Lower leg skin (tissue), 4 donors: ENCODE results near the gene ZNF714. TPM values are rescaled to one million over a fixed set of nuclear protein-coding genes. Genes with fewer than 3 reads are reported as not detected.

Experiments
- DNase-seq, 2 donors: peaks; one replicate each; pipeline ENCODE4 v3.0.0-alpha.2; 2019; ENCODE audit warnings: low spot score in 2 of 2
- H3K4me3 ChIP-seq: fragments of 200-600 bp; sonication (generic); 2 replicates; pipeline ENCODE4 v1.5.1; 2017; ENCODE audit warnings: mild to moderate bottlenecking, low read depth; ENCODE audit not compliant: poor library complexity, severe bottlenecking
- CTCF ChIP-seq, 3 donors: fragments of 450-650 bp; IDR thresholded peaks; one replicate each; pipeline ENCODE4 v1.5.1; 2016; ENCODE audit warnings: antibody characterized with exemption in 3 of 3, mild to moderate bottlenecking in 3 of 3, moderate library complexity in 2 of 3
- POLR2A ChIP-seq, 2 donors: fragments of 450-650 bp; IDR thresholded peaks; one replicate each; pipeline ENCODE4 v1.6.1; 2016 to 2017; ENCODE audit warnings: antibody characterized with exemption in 2 of 2, mild to moderate bottlenecking in 1 of 2, moderate library complexity in 1 of 2
- WGBS, 2 donors: methylation state at CpG; one replicate each; pipeline ENCODE4 v1.1.5; 2018; 5-methylcytosine and 5-hydroxymethylcytosine counted together
- intact Hi-C: fragments of 100-400 bp; cut with DNase I; formaldehyde crosslinking; loops from one replicate; pipeline ENCODE4 v1.15.0; 2023; ENCODE audit warnings: low total_unique reads
- total RNA-seq, 4 donors: library from RNA; depleted of rRNA; stranded (reverse); fragments of >200 nt; gene quantifications; one replicate each; pipeline ENCODE4 v1.1.0, GENCODE V29; 2016

ZNF714 gene
- total RNA-seq, 4 donors from 2014 or later: 2.4 to 10.0 (median 7.3) TPM

- WGBS, 2 donors: 75 to 81% methylated on average over 5 of the region's 5 CpGs
- H3K4me3 ChIP-seq: no peak overlapping the region
- DNase-seq: no peak
- TF ChIP-seq POLR2A (IDR thresholded peaks at IDR 0.05): no peak
- intact Hi-C loops: no loop called here
These were observed 61.4 kb downstream of the ZNF714 start for GRCh38 chr19:21143428-21143827.

GRCh38 chr19:21143854-21144253 is 61.9 kb downstream of the ZNF714 start:
- no peak overlapping the region for H3K4me3 ChIP-seq
- intact Hi-C loops: no loop called here
- TF ChIP-seq POLR2A (IDR thresholded peaks at IDR 0.05): no peak
- no peak for TF ChIP-seq CTCF (IDR thresholded peaks at IDR 0.05)
- no peak for DNase-seq
- WGBS, 2 donors: 38 to 68% methylated on average over 1 of the region's 1 CpG

GRCh38 chr19:21147540-21147939 is 65.5 kb downstream of the ZNF714 start:
- intact Hi-C loops: no loop called here
- 62 to 66% methylated on average over 1 of the region's 1 CpG for WGBS, 2 donors
- H3K4me3 ChIP-seq: no peak overlapping the region
- TF ChIP-seq CTCF (IDR thresholded peaks at IDR 0.05) (no peak), POLR2A (IDR thresholded peaks at IDR 0.05) (no peak)
- DNase-seq: no peak

GRCh38 chr19:21148681-21149080 is 66.7 kb downstream of the ZNF714 start:
- intact Hi-C loops: no loop called here
- no peak overlapping the region for H3K4me3 ChIP-seq
- DNase-seq: no peak

GRCh38 chr19:21149877-21150276 is 67.9 kb downstream of the ZNF714 start:
- no peak for TF ChIP-seq POLR2A (IDR thresholded peaks at IDR 0.05)
- TF ChIP-seq CTCF (IDR thresholded peaks at IDR 0.05): no peak
- intact Hi-C loops: no loop called here
- H3K4me3 ChIP-seq: no peak overlapping the region
- DNase-seq: no peak
- 98% methylated on average over 6 of the region's 6 CpGs for WGBS, 2 donors

More at GRCh38 chr19:21148681-21149080, 66.7 kb downstream of the ZNF714 start:
- TF ChIP-seq POLR2A (IDR thresholded peaks at IDR 0.05): no peak
- no peak for TF ChIP-seq CTCF (IDR thresholded peaks at IDR 0.05)

GRCh38 chr19:21151460-21151859 is 69.5 kb downstream of the ZNF714 start:
- no peak for TF ChIP-seq POLR2A (IDR thresholded peaks at IDR 0.05)
- no peak for TF ChIP-seq CTCF (IDR thresholded peaks at IDR 0.05)
- DNase-seq: no peak
- WGBS, 2 donors: 97 to 100% methylated on average over 1 of the region's 1 CpG
- intact Hi-C loops: no loop called here
- no peak overlapping the region for H3K4me3 ChIP-seq
